Left renal pelvis (tissue), 4 donors: ENCODE measurements around the gene DIS3. TPM values are rescaled to one million over a fixed set of nuclear protein-coding genes. Genes with fewer than 3 reads are reported as not detected.
"Not testable (repeated sequence)": the region's sequence is repeated elsewhere in the genome, so short reads cannot be mapped to it uniquely, and the experiment has no call there.

Experiments used
- DNase-seq, 4 donors: peaks; one replicate each; pipeline ENCODE4 v3.0.0-alpha.2; 2013; ENCODE audit warnings: low read depth in 4 of 4, low spot score in 3 of 4
- polyA plus RNA-seq, 4 donors: library from polyadenylated mRNA; unstranded; fragments of 120-200 nt; gene quantifications; one replicate each; pipeline ENCODE4 v1.2.1, GENCODE V29; 2013; ENCODE audit not compliant: insufficient read length in 4 of 4

The DIS3 gene, protein sequence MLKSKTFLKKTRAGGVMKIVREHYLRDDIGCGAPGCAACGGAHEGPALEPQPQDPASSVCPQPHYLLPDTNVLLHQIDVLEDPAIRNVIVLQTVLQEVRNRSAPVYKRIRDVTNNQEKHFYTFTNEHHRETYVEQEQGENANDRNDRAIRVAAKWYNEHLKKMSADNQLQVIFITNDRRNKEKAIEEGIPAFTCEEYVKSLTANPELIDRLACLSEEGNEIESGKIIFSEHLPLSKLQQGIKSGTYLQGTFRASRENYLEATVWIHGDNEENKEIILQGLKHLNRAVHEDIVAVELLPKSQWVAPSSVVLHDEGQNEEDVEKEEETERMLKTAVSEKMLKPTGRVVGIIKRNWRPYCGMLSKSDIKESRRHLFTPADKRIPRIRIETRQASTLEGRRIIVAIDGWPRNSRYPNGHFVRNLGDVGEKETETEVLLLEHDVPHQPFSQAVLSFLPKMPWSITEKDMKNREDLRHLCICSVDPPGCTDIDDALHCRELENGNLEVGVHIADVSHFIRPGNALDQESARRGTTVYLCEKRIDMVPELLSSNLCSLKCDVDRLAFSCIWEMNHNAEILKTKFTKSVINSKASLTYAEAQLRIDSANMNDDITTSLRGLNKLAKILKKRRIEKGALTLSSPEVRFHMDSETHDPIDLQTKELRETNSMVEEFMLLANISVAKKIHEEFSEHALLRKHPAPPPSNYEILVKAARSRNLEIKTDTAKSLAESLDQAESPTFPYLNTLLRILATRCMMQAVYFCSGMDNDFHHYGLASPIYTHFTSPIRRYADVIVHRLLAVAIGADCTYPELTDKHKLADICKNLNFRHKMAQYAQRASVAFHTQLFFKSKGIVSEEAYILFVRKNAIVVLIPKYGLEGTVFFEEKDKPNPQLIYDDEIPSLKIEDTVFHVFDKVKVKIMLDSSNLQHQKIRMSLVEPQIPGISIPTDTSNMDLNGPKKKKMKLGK
- 10 to 100 TPM; 34.1 to 46.3 (median 36.7) TPM for polyA plus RNA-seq

DNA sequence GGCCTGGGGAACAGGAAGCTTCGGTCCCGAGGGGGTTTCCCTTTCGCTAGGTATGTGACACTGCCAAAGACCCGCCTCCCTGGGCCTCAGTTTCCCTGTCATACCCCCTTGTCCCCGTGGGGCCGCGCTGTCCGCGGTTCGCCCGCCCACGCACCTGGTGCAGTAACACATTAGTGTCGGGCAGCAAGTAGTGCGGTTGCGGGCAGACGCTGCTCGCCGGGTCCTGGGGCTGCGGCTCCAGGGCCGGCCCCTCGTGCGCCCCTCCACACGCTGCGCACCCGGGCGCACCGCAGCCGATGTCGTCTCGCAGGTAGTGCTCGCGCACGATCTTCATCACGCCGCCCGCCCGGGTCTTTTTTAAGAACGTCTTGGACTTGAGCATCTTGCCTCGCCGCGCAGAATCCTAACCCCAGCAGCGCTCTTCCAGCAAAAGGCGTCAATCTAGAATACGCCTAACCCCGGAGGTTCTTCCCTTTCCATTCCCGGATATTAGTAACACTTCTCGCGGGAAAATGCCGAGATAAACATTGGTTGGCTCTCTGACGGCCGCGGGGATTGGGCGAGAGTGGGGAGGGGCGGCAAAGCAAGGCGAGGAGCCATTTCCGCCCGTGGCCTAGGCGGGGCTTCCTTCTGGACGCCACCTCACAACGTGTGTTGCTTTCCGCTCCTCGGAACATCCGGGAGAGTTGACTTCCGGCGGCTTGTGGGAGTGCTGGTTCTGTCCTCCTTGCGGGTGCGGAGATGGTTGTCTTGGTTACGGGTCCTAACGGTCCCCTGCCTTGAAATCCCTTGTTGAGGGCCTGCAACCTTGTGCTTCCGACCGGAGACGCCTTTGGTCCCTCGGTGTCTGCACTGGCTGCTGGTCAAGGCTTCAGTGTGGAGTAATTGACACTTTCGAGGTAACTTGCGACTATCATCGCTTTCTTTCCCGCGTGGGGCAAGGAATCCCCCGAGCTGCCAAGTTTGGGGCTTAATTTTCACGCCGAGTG lies at the start of gene DIS3, which contains the start of gene PIBF1:
Gene DIS3, minus strand, starts transcription at position 450 of the 989 bp plus-strand sequence. Its CDS starts 68 bp downstream, at position 382.
Gene PIBF1, plus strand, starts transcription at position 683 of the 989 bp plus-strand sequence. CDS start 1,337 bp downstream, outside the sequence.
- peak; percentile 92 to 95 (median 94) for DNase-seq

- no peak for DNase-seq
Measured at GRCh38 chr13:72823724-72824123, 42.0 kb upstream of the DIS3 start.

GRCh38 chr13:72823081-72823480 lies 41.4 kb upstream of the DIS3 start:
- DNase-seq = no peak

GRCh38 chr13:72820898-72821279 lies 39.2 kb upstream of the DIS3 start:
- no peak for DNase-seq

DNA sequence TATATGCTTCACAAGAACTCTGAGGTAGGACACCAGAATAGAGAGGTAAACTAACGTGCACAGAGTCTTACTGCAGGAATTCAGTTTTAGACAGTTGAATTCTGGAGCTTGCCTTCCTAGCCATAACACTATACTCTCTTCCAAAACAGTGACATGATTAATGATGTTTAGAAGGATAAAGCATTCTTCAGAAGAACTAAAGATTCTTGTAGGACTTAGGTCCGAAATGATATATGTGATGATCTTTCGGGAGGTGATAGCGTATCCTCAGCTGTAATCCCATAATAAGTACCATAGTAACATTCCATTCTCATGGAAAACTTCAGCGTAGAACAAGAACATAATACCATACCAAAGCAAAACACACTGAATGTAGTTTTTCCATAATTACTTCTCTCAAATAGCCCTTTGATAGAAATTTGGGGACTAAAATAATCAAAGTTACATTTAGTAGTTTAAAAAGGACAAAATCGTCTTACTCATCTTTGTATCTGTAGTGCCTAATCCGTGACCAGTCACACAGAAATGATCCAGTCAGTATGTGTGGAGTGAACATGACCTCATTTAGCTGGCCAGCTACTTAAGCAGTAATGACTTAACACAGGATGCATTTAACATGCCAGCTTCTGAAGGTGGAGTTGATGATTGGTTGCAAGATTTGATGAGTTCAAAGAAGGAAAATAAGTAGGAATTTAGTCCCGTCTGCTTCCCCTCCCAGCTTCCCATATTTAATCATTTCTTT lies 38.6 kb upstream of the DIS3 start:
- no peak for DNase-seq

GRCh38 chr13:72808917-72809500 lies 27.3 kb upstream of the DIS3 start:
- DNase-seq = peak in 1 of 4 donors; percentile 6

GRCh38 chr13:72806514-72806913 lies 24.8 kb upstream of the DIS3 start:
- not testable (repeated sequence) for DNase-seq

DNA sequence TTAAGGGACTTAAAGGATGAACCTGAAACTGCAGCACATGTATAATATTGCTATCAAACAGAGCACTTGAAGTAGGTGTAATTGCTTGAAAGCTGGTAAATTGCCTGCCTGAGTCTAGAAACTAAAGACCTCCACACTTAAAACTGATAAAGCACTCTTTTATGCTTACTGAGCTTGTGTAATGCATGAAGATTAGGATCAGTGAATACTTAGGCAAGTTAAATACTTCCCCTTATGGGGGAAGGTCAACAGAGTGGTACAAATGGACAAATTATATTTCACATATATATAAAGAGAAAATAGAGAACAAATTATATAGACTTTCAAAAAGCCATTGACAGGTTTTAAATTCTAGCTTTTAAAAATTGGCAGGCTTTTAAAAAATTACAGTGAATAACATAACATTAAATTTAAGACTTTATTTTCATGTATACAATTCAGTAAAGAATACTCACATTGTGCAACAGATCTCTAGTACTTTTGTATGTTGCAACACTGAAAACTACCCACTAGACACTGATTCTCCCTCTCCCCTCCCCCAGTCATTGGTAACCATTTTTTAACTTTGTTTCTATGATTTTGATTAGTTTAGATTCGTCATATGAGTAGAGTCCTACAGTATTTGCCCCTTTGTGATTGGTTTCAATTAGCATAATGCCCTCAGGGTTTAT lies 24.1 kb upstream of the DIS3 start:
- DNase-seq = no peak

GRCh38 chr13:72804301-72804700 lies 22.6 kb upstream of the DIS3 start:
- no peak for DNase-seq

DNA sequence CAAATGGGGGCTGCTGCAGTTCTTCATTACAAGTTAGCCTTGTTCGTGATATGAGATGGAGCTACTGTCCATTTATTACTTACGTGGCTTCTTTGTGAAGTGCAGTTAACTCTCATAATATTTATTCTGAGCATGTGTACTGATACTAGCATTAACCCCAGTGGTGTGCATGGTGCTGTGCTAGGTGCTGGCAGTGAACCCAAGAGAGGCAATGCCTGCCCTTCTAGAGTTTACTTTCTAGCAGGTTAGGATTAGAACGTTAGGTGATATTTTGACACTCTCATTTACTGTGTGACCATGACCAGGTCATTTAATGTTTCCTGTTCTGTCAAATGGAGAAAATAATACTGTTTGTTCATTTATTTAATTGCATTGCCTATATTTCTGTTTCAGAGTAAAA lies 17.1 kb upstream of the DIS3 start:
- DNase-seq = no peak

- DNase-seq = no peak
Measured at GRCh38 chr13:72792640-72793039, 10.9 kb upstream of the DIS3 start.

DNA sequence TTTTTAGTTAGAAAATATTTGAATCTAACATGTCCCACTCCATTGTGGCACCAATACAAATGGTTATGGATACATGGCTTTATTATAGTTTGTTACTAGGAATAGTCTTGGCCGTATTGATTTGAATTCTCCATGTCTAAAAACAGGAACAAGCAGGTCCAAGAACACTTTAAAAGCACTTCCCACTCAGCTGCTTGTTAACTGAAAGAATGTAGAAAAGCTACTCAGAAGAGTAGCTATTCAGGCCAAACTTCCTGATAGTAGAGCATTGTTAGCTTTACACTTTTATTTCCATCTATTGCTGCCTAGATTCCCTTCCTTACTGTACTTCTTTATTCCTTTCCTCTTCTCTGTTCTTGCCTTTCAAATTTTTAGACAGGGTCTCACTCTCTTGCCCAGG lies 7.1 kb upstream of the DIS3 start:
- no peak for DNase-seq

DNA sequence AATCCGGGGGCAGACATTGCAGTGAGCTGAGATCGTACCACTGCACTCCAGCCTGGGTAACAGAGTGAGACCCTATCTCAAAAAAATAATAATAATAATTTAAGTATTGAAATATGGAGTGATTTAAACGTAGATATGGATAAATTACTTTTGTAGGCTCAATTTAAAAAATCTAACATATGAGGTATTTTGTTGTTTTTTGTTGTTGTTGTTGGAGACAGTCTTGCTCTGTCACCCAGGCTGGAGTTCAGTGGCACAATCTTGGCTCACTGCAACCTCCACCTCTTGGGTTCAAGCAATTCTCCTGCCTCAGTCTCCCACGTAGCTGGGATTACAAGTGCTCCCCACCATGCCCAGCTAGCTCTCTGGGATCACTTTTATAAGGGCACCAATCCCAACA lies 3.0 kb upstream of the DIS3 start:
- DNase-seq = not testable (repeated sequence)

- DNase-seq = peak in 1 of 4 donors; percentile 2
Measured at GRCh38 chr13:72782717-72783116, 1.0 kb upstream of the DIS3 start.

- no peak for DNase-seq
Measured at GRCh38 chr13:72774019-72774418, 7.7 kb downstream of the DIS3 start.

DNA sequence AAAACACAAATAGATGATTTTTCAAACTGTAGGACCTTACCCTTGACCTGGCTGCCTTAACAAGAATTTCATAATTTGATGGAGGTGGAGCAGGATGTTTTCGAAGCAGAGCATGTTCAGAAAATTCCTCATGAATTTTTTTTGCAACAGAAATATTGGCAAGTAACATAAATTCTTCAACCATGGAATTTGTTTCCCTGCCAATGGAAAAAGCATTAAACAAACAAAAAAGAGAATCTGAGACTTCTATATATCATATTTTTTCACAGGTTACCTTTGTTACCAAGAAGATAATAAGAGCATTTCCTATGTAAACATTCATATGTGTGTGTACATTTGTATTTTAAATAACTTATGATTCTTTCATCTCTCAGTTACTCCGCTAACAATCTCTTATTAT lies 18.3 kb downstream of the DIS3 start:
- DNase-seq = no peak

DNA sequence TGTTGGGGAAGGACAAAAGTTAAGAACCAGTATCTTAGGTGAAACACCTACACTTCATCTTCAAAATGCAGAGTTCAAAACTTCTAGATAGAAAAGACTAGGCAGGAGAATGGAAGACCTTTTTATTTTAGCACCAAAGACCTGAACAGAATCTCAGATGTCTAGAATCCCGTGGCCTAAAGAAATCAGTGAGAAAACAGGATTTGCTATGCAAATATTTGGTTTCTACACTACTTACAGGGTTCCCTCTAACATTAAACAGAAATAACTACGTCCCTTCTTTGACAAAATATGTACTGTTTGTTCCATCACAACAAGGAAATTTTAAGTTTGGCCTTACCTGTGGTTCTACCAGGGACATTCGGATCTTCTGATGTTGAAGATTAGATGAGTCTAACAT lies 21.5 kb downstream of the DIS3 start:
- DNase-seq = no peak

DNA sequence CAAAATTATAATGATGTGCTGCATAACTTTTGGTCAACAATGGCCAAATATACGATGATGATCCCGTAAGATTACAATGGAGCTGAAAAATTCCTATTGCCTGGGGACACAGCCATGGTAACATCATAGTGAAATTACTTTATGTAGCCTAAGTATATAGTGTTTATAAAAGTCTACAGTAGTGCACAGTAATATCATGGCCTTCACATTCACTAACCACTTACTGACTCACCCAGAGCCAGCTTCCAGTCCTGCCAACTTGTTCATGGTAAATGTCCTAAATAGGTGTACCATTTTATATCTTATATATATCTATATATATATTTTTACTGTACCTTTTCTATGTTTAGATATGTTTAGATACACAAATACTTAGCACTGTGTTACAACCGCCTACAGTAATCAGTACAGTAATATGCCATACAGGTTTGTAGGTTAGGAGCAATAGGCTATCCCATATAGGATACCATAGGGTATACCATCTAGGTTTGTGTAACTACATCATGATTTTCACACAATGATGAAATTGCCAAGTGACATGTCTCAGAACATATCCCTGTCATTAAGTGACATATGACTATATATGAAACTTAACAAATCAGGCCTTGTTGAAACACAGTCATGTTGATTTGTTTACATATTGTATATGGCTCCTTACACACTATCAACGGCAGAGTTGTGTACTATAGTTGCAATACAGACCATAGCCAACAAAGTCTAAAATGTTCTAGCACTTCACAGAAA lies 23.7 kb downstream of the DIS3 start:
- no peak for DNase-seq
